NCI-H1694 treated with DMSO at 0.1 percent for 48 hours (cell line): ENCODE measurements around the gene CYP4F11.
"Not testable (repeated sequence)": the region's sequence is repeated elsewhere in the genome, so short reads cannot be mapped to it uniquely, and the experiment has no call there.

ENCODE experiments used
- DNase-seq: peaks from one replicate; lab custom pipeline; 2025; lab: John Stamatoyannopoulos, UW

Gene CYP4F11

GRCh38 chr19:15883329-15883728, 51.0 kb downstream of the CYP4F11 start:
- not testable (repeated sequence) for DNase-seq

GRCh38 chr19:15874821-15875474, 59.4 kb downstream of the CYP4F11 start:
- no peak for DNase-seq

GRCh38 chr19:15873771-15874170, 60.6 kb downstream of the CYP4F11 start:
- DNase-seq = not testable (repeated sequence)

GRCh38 chr19:15871570-15871969, 62.8 kb downstream of the CYP4F11 start:
- DNase-seq = no peak

- DNase-seq = no peak
These were observed 64.5 kb downstream of the CYP4F11 start for GRCh38 chr19:15869873-15870272.

- peak; percentile 14 for DNase-seq
These were observed 65.2 kb downstream of the CYP4F11 start for GRCh38 chr19:15869109-15869555.

GRCh38 chr19:15866636-15867035, 67.7 kb downstream of the CYP4F11 start:
- DNase-seq = no peak

- no peak for DNase-seq
These were observed 69.5 kb downstream of the CYP4F11 start for GRCh38 chr19:15864824-15865223.

- DNase-seq = no peak
These were observed 71.1 kb downstream of the CYP4F11 start for GRCh38 chr19:15863272-15863671.

- DNase-seq = no peak
These were observed 71.9 kb downstream of the CYP4F11 start for GRCh38 chr19:15862444-15862843.
